HepG2 (cell line): ENCODE data around the gene PHOSPHO2. TPM values are rescaled to one million over a fixed set of nuclear protein-coding genes. Genes with fewer than 3 reads are reported as not detected.
"Not testable (repeated sequence)": the region's sequence is repeated elsewhere in the genome, so short reads cannot be mapped to it uniquely, and the experiment has no call there.

Experiments
- ATAC-seq: fragments of 200-7000 bp; cut with Tn5 transposase; 3 replicates; pipeline ENCODE4 v1.9.1; 2020; ENCODE audit warnings: mild to moderate bottlenecking, moderate library complexity
- BruUV-seq: library from RNA; stranded (reverse); fragments of 400-500 nt; replicated peaks from 2 replicates; lab custom pipeline; 2021; lab: Mats Ljungman, UMichigan
- CTCF ChIA-PET: fragments of 300-600 bp; formaldehyde crosslinking; extraction: SDS; loops from one replicate; lab custom pipeline; 2021; ENCODE audit warnings: low total read pairs, inconsistent platforms, low intra/inter-chr PET ratio; lab: Yijun Ruan, JAX
- POLR2A ChIA-PET: fragments of 350-600 bp; sonication (Branson Sonifier 250); formaldehyde crosslinking; loops from one replicate; lab custom pipeline; 2020; ENCODE audit warnings: antibody characterized with exemption, inconsistent platforms; lab: Yijun Ruan, JAX
- DNase-seq: peaks from one replicate; pipeline ENCODE4 v3.0.0-alpha.2; 2015; ENCODE audit warnings: low spot score
- FAIRE-seq: peaks from 3 replicates; lab custom pipeline; 2011; peaks lifted over from hg19 to GRCh38; lab: Jason Lieb, UNC
- H2AFZ ChIP-seq: one replicate; pipeline ENCODE4 v1.6.1; 2011; ENCODE audit warnings: low read length, inconsistent platforms
- H3K27ac ChIP-seq: fragments of 300-600 bp; 3 replicates; pipeline ENCODE4 v1.8.0; 2011; ENCODE audit warnings: mixed run types, mild to moderate bottlenecking, mixed read lengths, low read length, inconsistent platforms; ENCODE audit not compliant: insufficient read depth; ENCODE audit errors: extremely low read length
- H3K27me3 ChIP-seq, 2 experiments: fragments of 200-600 bp in 1 of 2; 2 replicates in 1 of 2; 3 replicates in 1 of 2; pipeline versions ENCODE4 v1.6.0 to v1.8.0; 2011; ENCODE audit warnings: low read length in 2 of 2, mild to moderate bottlenecking in 2 of 2, moderate library complexity in 2 of 2, inconsistent platforms in 1 of 2; ENCODE audit not compliant: insufficient read depth in 2 of 2, control insufficient read depth in 1 of 2
- H3K36me3 ChIP-seq, 2 experiments: fragments of 200-600 bp in 1 of 2; replicated peaks in 1 of 2; 2 replicates in 1 of 2; 3 replicates in 1 of 2; pipeline versions ENCODE4 v1.5.1 to v1.8.0; 2011; ENCODE audit warnings: low read length in 2 of 2, inconsistent platforms in 1 of 2; ENCODE audit not compliant: insufficient read depth in 2 of 2, control insufficient read depth in 1 of 2
- H3K4me1 ChIP-seq: 2 replicates; pipeline ENCODE4 v1.5.1; 2012; ENCODE audit warnings: low read length, inconsistent platforms; ENCODE audit not compliant: insufficient read depth
- H3K4me2 ChIP-seq: 2 replicates; pipeline ENCODE4 v1.6.0; 2011; ENCODE audit warnings: low read depth, low read length, inconsistent platforms
- H3K4me3 ChIP-seq, 3 experiments: fragments of 200-600 bp in 1 of 3; sonication (generic), shearing (Covaris generic) in 1 of 3; replicated peaks in 1 of 3; 2 replicates each; pipeline ENCODE4 v1.5.1; 2011 to 2016; ENCODE audit warnings: low read length in 3 of 3, inconsistent platforms in 2 of 3, low read depth in 2 of 3, mild to moderate bottlenecking in 2 of 3, control low read depth in 1 of 3, mixed read lengths in 1 of 3; ENCODE audit not compliant: insufficient read depth in 1 of 3
- H3K79me2 ChIP-seq: one replicate; pipeline ENCODE4 v1.6.1; 2011; ENCODE audit warnings: low read length, inconsistent platforms; ENCODE audit not compliant: insufficient read depth
- H3K9ac ChIP-seq: 2 replicates; pipeline ENCODE4 v1.6.0; 2011; ENCODE audit warnings: mild to moderate bottlenecking, low read depth, low read length, inconsistent platforms; ENCODE audit not compliant: insufficient read depth
- H3K9me3 ChIP-seq: 2 replicates; pipeline ENCODE4 v1.5.1; 2012; ENCODE audit warnings: mild to moderate bottlenecking, low read length
- H4K20me1 ChIP-seq: 2 replicates; pipeline ENCODE4 v1.6.0; 2011; ENCODE audit warnings: inconsistent platforms, mild to moderate bottlenecking, low read length, moderate library complexity; ENCODE audit not compliant: insufficient read depth
- ZKSCAN8 ChIP-seq: IDR thresholded peaks from 2 replicates; pipeline ENCODE4 v1.6.1; 2016; ENCODE audit warnings: borderline replicate concordance, missing genetic modification reagents, missing compliant biosample characterization
- ZNF644 ChIP-seq: IDR thresholded peaks from 2 replicates; pipeline ENCODE4 v1.6.1; 2016; ENCODE audit warnings: low read depth
- WGBS: methylation state at CpG from one replicate; pipeline ENCODE4 v1.1.6; 2017; ENCODE audit warnings: low lambda C conversion rate; 5-methylcytosine and 5-hydroxymethylcytosine counted together
- in situ Hi-C: cut with HindIII; loops from 2 replicates; pipeline ENCODE4 v1.10.0; 2017; ENCODE audit warnings: low pct_unique_long_range_greater_than_20kb; ENCODE audit not compliant: extremely low pct_ligation_motif_present
- intact Hi-C: fragments of 100-400 bp; cut with micrococcal nuclease; formaldehyde crosslinking; loops from one replicate; pipeline ENCODE4 v1.10.0; 2022; ENCODE audit not compliant: unreplicated experiment
- polyA plus RNA-seq, 8 experiments: library from polyadenylated mRNA; depleted of rRNA in 3 of 8; stranded (reverse) in 7 of 8; unstranded in 1 of 8; fragments of >200 nt; fragmentation: Illumina TruSeq in 4 of 8; extraction: Trizol in 4 of 8; gene quantifications; 2 replicates each; pipeline versions ENCODE4 v1.2.1 to v1.2.3, GENCODE V29; 2011 to 2016; ENCODE audit warnings: low read depth in 4 of 8, missing spikeins in 1 of 8, mixed read lengths in 1 of 8; ENCODE audit not compliant: insufficient read depth in 1 of 8
- total RNA-seq, 5 experiments: library from RNA; depleted of rRNA; stranded (reverse); fragments of >200 nt; fragmentation: Illumina TruSeq; extraction: Trizol; gene quantifications; 2 replicates each; pipeline ENCODE4 v1.2.3, GENCODE V29; 2016; ENCODE audit warnings: low read depth in 1 of 5
- TF ChIP-seq, protein P1 (sequence below): sonication (generic); formaldehyde crosslinking; IDR thresholded peaks from 2 replicates; pipeline ENCODE4 v1.9.0; 2021; ENCODE audit warnings: missing genetic modification reagents, borderline replicate concordance
- TF ChIP-seq, protein P2 (sequence below): sonication (generic); formaldehyde crosslinking; IDR thresholded peaks from 2 replicates; pipeline ENCODE4 v1.4.0; 2020; ENCODE audit warnings: missing genetic modification reagents; ENCODE audit errors: not compliant biosample characterization

The PHOSPHO2 gene
- total and polyA plus RNA-seq, 2 of the 13 experiments (the other 11 are each of a cell fraction or from before 2014, with no cell fraction given) = 6.1 to 11.4 TPM

DNA sequence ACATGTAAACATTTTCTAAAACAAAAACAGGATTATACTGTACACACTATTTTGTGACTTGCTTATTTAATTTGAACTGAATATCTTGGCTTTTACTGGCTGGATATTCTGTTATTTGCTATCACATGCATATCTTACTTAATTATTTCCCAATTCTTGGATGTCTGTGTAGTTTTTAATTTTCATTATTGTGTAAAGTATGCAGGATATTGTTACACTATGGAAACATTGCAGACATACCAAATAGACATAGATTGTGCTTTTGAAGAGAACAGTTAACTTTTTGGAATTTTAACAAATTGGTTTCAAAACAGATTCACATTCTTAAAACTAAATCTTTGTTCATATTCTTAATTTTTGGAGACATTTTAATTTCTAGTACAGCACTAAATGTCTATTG, 2.1 kb downstream of the PHOSPHO2 start:
- Histone ChIP-seq H3K4me2 (no peak overlapping the region), H3K36me3 (peaks cover 3 to 15% of the 10 kb centered on the region in 2 experiments; a peak in 3 of 5 replicates), H3K9me3 (no peaks in the 10 kb centered on the region), H2AFZ (no peak overlapping the region), H4K20me1 (no peaks in the 10 kb centered on the region), H3K27ac (no peak overlapping the region), H3K9ac (no peak overlapping the region), H3K4me1 (peaks cover 44% of the 10 kb centered on the region), H3K79me2 (peaks cover 16% of the 10 kb centered on the region), H3K27me3 (no peaks in the 10 kb centered on the region; a peak in 1 of 5 replicates), H3K4me3 (no peak overlapping the region)
- ChIA-PET POLR2A (no interaction called here), CTCF (no interaction called here)
- no peak for FAIRE-seq
- intact Hi-C loops (no loop called here), in situ Hi-C loops (no loop called here)
- TF ChIP-seq ZKSCAN8 (CRISPR knock-in tag) (no peak), ZNF644 (CRISPR knock-in tag) (no peak)
- TF ChIP-seq, protein P1, sequence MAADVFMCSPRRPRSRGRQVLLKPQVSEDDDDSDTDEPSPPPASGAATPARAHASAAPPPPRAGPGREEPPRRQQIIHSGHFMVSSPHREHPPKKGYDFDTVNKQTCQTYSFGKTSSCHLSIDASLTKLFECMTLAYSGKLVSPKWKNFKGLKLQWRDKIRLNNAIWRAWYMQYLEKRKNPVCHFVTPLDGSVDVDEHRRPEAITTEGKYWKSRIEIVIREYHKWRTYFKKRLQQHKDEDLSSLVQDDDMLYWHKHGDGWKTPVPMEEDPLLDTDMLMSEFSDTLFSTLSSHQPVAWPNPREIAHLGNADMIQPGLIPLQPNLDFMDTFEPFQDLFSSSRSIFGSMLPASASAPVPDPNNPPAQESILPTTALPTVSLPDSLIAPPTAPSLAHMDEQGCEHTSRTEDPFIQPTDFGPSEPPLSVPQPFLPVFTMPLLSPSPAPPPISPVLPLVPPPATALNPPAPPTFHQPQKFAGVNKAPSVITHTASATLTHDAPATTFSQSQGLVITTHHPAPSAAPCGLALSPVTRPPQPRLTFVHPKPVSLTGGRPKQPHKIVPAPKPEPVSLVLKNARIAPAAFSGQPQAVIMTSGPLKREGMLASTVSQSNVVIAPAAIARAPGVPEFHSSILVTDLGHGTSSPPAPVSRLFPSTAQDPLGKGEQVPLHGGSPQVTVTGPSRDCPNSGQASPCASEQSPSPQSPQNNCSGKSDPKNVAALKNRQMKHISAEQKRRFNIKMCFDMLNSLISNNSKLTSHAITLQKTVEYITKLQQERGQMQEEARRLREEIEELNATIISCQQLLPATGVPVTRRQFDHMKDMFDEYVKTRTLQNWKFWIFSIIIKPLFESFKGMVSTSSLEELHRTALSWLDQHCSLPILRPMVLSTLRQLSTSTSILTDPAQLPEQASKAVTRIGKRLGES (CRISPR knock-in tag) = no peak
- TF ChIP-seq, protein P2, sequence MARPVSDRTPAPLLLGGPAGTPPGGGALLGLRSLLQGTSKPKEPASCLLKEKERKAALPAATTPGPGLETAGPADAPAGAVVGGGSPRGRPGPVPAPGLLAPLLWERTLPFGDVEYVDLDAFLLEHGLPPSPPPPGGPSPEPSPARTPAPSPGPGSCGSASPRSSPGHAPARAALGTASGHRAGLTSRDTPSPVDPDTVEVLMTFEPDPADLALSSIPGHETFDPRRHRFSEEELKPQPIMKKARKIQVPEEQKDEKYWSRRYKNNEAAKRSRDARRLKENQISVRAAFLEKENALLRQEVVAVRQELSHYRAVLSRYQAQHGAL (CRISPR knock-in tag) = no peak
- no TSS peak for BruUV-seq
- no peak for ATAC-seq
- no peak for DNase-seq

DNA sequence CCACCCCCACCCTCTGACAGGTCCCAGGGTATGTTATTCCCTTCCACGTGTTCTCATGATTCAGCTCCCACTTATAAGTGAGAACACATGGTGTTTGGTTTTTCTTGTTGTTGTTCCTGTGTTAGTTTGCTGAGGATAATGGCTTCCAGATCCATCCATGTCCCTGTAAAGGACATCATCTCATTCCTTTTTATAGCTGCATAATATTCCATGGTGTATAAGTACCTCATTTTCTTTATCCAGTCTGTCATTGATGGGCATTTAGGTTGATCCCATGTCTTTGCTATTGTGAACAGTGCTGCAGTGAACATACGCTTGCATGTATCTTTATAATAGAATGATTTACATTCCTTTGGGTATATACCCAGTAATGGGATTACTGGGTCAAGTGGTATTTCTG, 4.9 kb downstream of the PHOSPHO2 start:
- H3K9me3 ChIP-seq, ATAC-seq, CTCF ChIA-PET, H3K4me2 ChIP-seq, FAIRE-seq, DNase-seq, H2AFZ ChIP-seq, H3K9ac ChIP-seq, intact Hi-C loops, in situ Hi-C loops, BruUV-seq, H3K27ac ChIP-seq, H3K27me3 ChIP-seq, H4K20me1 ChIP-seq, H3K4me3 ChIP-seq: not testable (repeated sequence)
- POLR2A ChIA-PET = interaction anchor here (1.4 kb wide), 1 partner anchor 16 kb away, joined by 5 read pairs; no protein-coding TSS in a partner anchor
- WGBS = 98% methylated on average over 2 of the region's 2 CpGs
- Histone ChIP-seq H3K36me3 (peaks cover 6 to 27% of the 10 kb centered on the region in 2 experiments), H3K4me1 (peaks cover 25% of the 10 kb centered on the region), H3K79me2 (peaks cover 16% of the 10 kb centered on the region)
